Midbrain (tissue), 1 donor: Measurements from ENCODE around the gene ATP10D.
"Not testable (repeated sequence)": the region's sequence is repeated elsewhere in the genome, so short reads cannot be mapped to it uniquely, and the experiment has no call there.

Experiments
- DNase-seq: peaks from one replicate; lab custom pipeline; 2025; lab: John Stamatoyannopoulos, UW

The ATP10D gene

GRCh38 chr4:47488706-47489105 is 3.6 kb downstream of the ATP10D start:
- DNase-seq = no peak

DNA sequence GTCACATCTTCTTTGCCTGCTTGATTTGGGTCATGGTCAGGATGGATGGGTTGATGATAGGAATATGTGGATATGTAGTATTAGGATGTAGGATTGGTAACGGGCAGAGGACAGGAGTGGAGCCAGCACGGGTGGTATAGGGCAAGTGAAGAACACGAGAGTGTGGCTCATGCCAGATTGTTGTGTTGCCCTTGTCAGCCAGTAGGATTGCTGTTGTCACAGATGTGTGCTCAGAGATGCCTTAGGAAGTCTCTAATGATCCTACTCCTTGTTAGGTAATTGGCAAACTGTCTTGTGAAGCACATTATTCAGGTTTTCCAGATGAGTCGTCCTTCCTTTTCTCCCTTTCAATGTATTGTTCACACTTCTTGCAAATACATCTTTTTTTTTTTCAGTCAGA is 5.5 kb downstream of the ATP10D start:
- no peak for DNase-seq

- DNase-seq = no peak
Measured at GRCh38 chr4:47493238-47494123, 8.4 kb downstream of the ATP10D start.

DNA sequence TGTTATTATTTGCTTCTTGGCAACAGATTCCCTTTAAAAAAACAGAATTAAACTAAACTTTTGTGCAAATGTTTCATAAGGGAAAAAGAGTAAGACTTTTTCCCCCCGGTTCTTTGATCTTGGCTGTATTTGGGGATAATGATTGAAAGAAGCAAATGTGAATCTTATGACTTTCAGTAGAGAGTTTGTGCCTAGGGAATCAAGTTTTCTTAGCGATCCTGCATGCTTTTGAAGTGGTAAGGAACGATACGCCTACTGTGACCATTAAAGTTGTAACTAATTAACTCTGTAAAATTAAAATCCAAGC is 9.0 kb downstream of the ATP10D start:
- DNase-seq = no peak

GRCh38 chr4:47498899-47499298 is 13.8 kb downstream of the ATP10D start:
- no peak for DNase-seq

- no peak for DNase-seq
Measured at GRCh38 chr4:47499700-47500099, 14.6 kb downstream of the ATP10D start.

GRCh38 chr4:47500776-47501175 is 15.7 kb downstream of the ATP10D start:
- DNase-seq = no peak

- no peak for DNase-seq
Measured at GRCh38 chr4:47505147-47505546, 20.1 kb downstream of the ATP10D start.

DNA sequence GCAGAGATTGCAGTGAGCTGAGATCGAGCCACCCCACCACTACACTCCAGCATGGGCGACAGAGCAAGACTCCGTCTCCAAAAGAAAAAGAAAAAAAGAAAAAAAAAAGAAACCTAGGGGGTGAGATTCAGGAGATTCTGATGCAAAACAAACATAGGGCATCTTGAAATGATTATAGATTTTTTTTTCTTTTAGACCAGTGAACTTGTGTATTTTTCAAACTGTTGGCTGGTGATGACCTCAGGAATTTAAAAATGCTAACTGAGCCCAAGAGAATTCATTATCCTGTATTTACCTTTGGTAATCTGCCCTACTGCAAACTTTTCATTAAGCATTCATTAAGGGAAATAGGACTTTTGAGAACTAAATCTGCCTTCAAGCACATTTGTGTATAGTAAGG is 20.6 kb downstream of the ATP10D start:
- no peak for DNase-seq

GRCh38 chr4:47510506-47511143 is 25.6 kb downstream of the ATP10D start:
- no peak for DNase-seq

DNA sequence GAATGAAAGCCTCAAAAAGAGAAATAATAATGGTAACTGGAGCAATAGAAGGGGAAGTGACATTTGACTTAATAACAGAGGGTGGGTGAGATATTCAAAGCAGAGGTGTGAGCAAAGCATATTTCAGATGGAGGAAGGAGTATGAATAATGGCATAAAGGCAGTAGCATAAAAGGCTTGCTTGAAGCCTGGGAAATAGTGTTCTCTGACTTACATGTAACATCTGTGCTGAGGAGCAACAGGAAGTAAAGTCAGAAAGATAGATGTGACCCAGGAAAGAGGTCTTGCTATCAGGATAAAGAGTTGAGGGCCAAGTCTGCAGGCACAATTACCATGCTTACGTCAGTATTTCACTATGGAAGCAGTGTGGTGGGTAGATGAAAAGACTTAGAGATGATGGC is 28.4 kb downstream of the ATP10D start:
- no peak for DNase-seq

DNA sequence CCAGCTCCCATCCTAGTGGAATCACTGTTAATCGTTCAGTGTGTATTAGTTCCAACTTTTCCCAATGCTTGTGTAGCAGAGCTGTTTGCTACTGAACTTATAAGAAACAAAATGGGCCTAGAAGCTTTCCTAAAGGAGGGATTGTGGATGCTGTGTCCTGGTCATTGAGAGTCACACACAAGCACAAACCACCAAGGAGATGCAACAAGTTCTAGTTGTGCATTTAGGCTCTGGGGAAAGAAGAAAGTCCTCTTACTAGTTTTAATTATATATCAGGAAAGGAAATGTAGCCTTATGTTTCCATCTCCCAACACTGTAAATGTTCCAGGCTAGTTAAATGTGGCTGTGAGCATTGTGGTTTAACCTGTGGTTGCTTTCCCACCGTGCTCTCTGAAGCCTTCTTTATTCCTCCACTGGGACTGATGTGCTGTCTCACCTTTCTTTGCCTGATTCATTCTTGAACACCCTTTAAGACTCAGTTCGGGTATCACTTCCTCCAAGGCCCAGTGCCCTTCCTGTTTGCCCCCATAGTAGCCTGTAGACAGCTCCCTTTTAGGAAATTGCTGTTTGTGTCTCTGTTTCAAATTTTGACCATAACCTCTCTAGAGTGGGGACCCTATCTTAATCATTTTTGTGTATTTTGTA is 34.3 kb downstream of the ATP10D start:
- no peak for DNase-seq

GRCh38 chr4:47525154-47525819 is 40.2 kb downstream of the ATP10D start:
- no peak for DNase-seq

DNA sequence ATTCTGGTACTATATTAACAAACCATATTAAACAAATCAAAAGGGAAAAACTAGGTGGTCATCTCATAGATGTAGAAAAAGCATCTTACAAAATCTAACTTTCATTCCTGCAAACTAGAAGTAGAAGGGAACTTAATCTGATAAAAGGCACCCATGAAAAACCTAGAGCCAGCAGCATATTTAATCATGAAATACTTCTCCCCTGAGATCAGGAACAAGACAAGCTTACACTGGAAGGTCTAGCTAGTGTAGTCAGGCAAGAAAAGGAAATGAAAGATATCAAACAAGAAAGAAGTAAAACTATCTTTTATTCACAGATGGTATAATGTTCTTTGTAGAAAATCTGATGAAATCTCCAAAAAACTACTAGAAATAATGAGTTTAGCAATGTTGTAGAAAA is 41.2 kb downstream of the ATP10D start:
- DNase-seq = no peak

- DNase-seq = not testable (repeated sequence)
Measured at GRCh38 chr4:47528646-47529045, 43.6 kb downstream of the ATP10D start.

- no peak for DNase-seq
Measured at GRCh38 chr4:47530801-47531200, 45.7 kb downstream of the ATP10D start.

DNA sequence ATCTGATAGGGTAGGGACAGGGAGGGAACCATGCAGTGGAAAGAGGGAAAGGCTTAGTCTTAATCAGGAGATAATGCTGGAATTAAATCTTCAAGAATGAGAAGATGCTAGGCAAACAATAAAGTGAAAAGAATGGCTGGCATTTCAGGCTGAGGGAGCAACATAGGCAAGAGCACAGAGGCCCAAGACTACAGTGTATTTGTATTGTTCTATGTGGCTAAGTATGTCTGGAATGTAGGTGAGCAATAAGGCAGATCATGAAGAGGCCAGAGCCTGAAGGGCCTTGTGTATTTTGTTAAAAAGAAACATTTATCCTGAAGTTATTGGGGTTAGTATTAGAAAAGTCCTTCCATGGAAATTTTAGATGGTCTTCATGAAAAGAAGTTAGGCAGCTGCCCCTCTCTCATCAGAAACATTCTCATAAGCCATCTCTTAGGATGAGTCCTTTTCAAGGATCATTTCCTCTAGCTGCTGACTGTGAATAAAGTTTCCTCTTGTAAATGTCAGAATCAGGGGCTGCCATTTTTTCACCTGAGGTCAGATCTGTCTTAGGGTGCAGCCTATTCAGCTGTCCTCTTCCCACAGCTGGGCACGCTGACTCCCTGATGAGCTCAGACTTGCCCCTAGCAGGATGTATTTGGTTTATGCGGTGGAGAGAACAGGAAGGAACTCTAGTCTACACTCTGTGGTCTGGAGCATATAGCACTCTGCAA is 46.3 kb downstream of the ATP10D start:
- peak; percentile 54 for DNase-seq

DNA sequence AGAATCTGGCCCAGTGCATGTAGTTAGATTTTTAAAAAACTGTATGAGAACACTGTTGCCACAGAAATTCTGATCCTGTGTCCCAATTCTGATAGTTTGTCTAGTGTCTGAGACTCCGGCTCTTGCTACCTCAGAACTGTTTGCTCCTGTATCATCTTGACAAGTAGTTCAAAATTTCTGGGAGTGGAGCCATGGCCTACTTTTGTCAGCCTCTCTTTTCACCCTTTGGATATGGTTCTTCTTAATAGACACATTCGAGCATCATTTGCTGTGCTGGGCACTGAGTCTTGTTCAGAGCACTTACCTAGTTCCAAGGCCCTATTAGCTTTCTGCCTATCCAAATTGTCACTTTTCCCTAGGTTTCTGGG is 46.9 kb downstream of the ATP10D start:
- DNase-seq = peak; percentile 54

- DNase-seq = no peak
Measured at GRCh38 chr4:47532658-47533057, 47.6 kb downstream of the ATP10D start.

GRCh38 chr4:47533689-47534347 is 48.7 kb downstream of the ATP10D start:
- no peak for DNase-seq

DNA sequence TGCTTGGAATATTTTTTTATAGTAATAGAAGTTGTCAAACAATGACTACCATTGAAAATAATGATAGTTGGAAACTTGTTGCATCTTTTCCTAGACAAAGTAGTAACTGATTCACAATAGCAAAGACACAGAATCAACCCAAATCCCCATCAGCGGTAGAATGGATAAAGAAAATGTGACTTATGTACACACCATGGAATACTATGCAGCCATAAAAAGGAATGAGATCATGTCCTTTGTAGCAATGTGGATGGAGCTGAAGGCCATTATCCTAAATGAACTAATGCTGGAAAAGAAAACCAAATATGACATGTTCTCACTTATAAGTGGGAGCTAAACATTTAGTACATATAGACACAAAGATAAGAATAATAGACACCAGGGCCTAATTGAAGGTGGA is 49.7 kb downstream of the ATP10D start:
- DNase-seq = no peak
